Activated T-helper 2 cell treated with anti-CD3 and anti-CD28 coated beads, Interferon-gamma antibody, Interleukin-2, Interleukin-4, amounts not matched to agents 10 μg/mL and 5 μg/mL and 100 μg/mL, durations not matched to agents 14 hours and 24 hours and 36 hours (primary cell): ENCODE measurements around the gene TAF4. TPM values are rescaled to one million over a fixed set of nuclear protein-coding genes. Genes with fewer than 3 reads are reported as not detected.
"Not testable (repeated sequence)": the region's sequence is repeated elsewhere in the genome, so short reads cannot be mapped to it uniquely, and the experiment has no call there.

ENCODE experiments used
- DNase-seq: peaks from one replicate; pipeline ENCODE4 v3.0.0; 2021; ENCODE audit warnings: low spot score
- H3K27ac Mint-ChIP-seq: one replicate; pipeline ENCODE4 v1.8.0; 2021; ENCODE audit warnings: mixed read lengths
- H3K27me3 Mint-ChIP-seq: one replicate; pipeline ENCODE4 v1.8.0; 2021; ENCODE audit warnings: low read depth, mixed read lengths
- H3K36me3 Mint-ChIP-seq: one replicate; pipeline ENCODE4 v1.8.0; 2021; ENCODE audit warnings: low read depth, mixed read lengths
- H3K4me1 Mint-ChIP-seq: one replicate; pipeline ENCODE4 v1.8.0; 2021; ENCODE audit warnings: low read depth, mixed read lengths
- H3K4me3 Mint-ChIP-seq: one replicate; pipeline ENCODE4 v1.8.0; 2021; ENCODE audit warnings: low read depth, mild to moderate bottlenecking, moderate library complexity, mixed read lengths
- H3K9me3 Mint-ChIP-seq: one replicate; pipeline ENCODE4 v1.8.0; 2021; ENCODE audit warnings: mixed read lengths
- intact Hi-C: fragments of 100-400 bp; cut with micrococcal nuclease; formaldehyde crosslinking; loops from one replicate; pipeline ENCODE4 v1.15.1; 2023
- total RNA-seq: library from RNA; stranded (reverse); gene quantifications from 2 replicates; pipeline ENCODE4 v1.2.3, GENCODE V29; 2022

TAF4 gene
- total RNA-seq, 1 donor from 2014 or later = 26.9 TPM

DNA sequence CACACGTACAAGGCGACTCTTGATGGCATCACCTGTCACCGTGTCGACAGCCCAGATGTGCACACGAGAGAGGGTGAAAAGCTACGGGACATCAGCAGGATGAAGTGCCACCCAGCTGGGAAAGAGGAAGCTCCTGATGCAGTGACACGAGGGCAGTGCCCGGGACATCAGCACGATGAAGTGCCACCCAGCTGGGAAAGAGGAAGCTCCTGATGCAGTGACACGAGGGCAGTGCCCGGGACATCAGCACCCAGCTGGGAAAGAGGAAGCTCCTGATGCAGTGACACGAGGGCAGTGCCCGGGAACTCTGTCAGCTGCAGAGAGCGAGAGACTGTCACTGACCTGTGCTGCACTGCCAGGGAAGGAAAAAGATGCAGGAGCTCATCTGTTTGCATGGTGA is 81.2 kb downstream of the TAF4 start:
- Mint-ChIP-seq H3K36me3 (peaks cover 78% of the 10 kb centered on the region), H3K9me3 (peaks cover 17% of the 10 kb centered on the region)
- intact Hi-C loops, H3K27ac Mint-ChIP-seq, H3K4me1 Mint-ChIP-seq, DNase-seq, H3K4me3 Mint-ChIP-seq, H3K27me3 Mint-ChIP-seq: not testable (repeated sequence)

GRCh38 chr20:61983965-61984364 is 81.7 kb downstream of the TAF4 start:
- intact Hi-C loops = no loop called here
- no peak overlapping the region for H3K4me3 Mint-ChIP-seq
- no peak overlapping the region for H3K27ac Mint-ChIP-seq
- H3K36me3 Mint-ChIP-seq = peaks cover 74% of the 10 kb centered on the region
- no peaks in the 10 kb centered on the region for H3K27me3 Mint-ChIP-seq
- H3K9me3 Mint-ChIP-seq = peaks cover 17% of the 10 kb centered on the region
- no peak for DNase-seq
- H3K4me1 Mint-ChIP-seq = peaks cover 9% of the 10 kb centered on the region

- H3K4me1 Mint-ChIP-seq = peaks cover 9% of the 10 kb centered on the region
- no peaks in the 10 kb centered on the region for H3K27me3 Mint-ChIP-seq
- H3K4me3 Mint-ChIP-seq = no peak overlapping the region
- intact Hi-C loops = no loop called here
- no peak for DNase-seq
- H3K9me3 Mint-ChIP-seq = peaks cover 17% of the 10 kb centered on the region
- peaks cover 69% of the 10 kb centered on the region for H3K36me3 Mint-ChIP-seq
- no peak overlapping the region for H3K27ac Mint-ChIP-seq
These were observed 82.7 kb downstream of the TAF4 start for GRCh38 chr20:61982951-61983315.

GRCh38 chr20:61982191-61982950 is 83.3 kb downstream of the TAF4 start:
- DNase-seq = no peak
- H3K4me3 Mint-ChIP-seq = no peak overlapping the region
- H3K4me1 Mint-ChIP-seq = peaks cover 9% of the 10 kb centered on the region
- H3K9me3 Mint-ChIP-seq = peaks cover 17% of the 10 kb centered on the region
- H3K27me3 Mint-ChIP-seq = no peaks in the 10 kb centered on the region
- intact Hi-C loops = no loop called here
- H3K36me3 Mint-ChIP-seq = peaks cover 63% of the 10 kb centered on the region
- peak overlapping the region; percentile 31 for H3K27ac Mint-ChIP-seq

GRCh38 chr20:61981691-61982090 is 84.0 kb downstream of the TAF4 start:
- intact Hi-C loops, H3K27ac Mint-ChIP-seq, DNase-seq, H3K4me3 Mint-ChIP-seq, H3K4me1 Mint-ChIP-seq, H3K27me3 Mint-ChIP-seq: not testable (repeated sequence)
- Mint-ChIP-seq H3K9me3 (peaks cover 12% of the 10 kb centered on the region), H3K36me3 (peaks cover 56% of the 10 kb centered on the region)

GRCh38 chr20:61980647-61981583 is 84.8 kb downstream of the TAF4 start:
- Mint-ChIP-seq H3K4me3 (no peak overlapping the region), H3K27me3 (no peaks in the 10 kb centered on the region), H3K4me1 (peaks cover 9% of the 10 kb centered on the region), H3K27ac (no peak overlapping the region), H3K36me3 (peaks cover 55% of the 10 kb centered on the region), H3K9me3 (peaks cover 12% of the 10 kb centered on the region)
- DNase-seq = no peak
- intact Hi-C loops = no loop called here

- intact Hi-C loops = no loop called here
These were observed 85.7 kb downstream of the TAF4 start for GRCh38 chr20:61979701-61980635.

GRCh38 chr20:61979090-61979489 is 86.6 kb downstream of the TAF4 start:
- Mint-ChIP-seq H3K36me3 (peaks cover 47% of the 10 kb centered on the region), H3K27ac (no peak overlapping the region), H3K9me3 (peaks cover 12% of the 10 kb centered on the region), H3K4me1 (peaks cover 9% of the 10 kb centered on the region), H3K27me3 (no peaks in the 10 kb centered on the region), H3K4me3 (no peak overlapping the region)
- intact Hi-C loops = no loop called here
- DNase-seq = no peak

More at GRCh38 chr20:61979701-61980635, 85.7 kb downstream of the TAF4 start:
- H3K27me3 Mint-ChIP-seq = no peaks in the 10 kb centered on the region
- peaks cover 12% of the 10 kb centered on the region for H3K9me3 Mint-ChIP-seq
- peaks cover 9% of the 10 kb centered on the region for H3K4me1 Mint-ChIP-seq
- H3K36me3 Mint-ChIP-seq = peaks cover 53% of the 10 kb centered on the region
- no peak for DNase-seq
- no peak overlapping the region for H3K4me3 Mint-ChIP-seq
- no peak overlapping the region for H3K27ac Mint-ChIP-seq

DNA sequence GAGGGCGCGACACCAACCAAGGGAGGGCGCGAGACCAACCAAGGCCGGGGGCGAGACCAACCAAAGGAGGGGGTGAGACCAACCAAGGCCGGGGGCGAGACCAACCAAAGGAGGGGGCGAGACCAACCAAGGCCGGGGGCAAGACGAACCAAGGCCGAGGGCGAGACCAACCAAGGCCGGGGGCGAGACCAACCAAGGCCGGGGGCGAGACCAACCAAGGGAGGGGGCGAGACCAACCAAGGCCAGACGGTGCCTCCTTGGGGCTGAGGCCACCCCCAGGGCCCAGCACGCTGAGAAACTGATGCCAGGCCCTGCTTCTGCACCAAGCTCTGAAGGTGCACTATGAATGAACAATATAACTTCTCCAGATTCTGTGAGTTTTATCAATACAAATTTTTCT is 87.2 kb downstream of the TAF4 start:
- intact Hi-C loops = no loop called here
- Mint-ChIP-seq H3K27me3 (no peaks in the 10 kb centered on the region), H3K36me3 (peaks cover 45% of the 10 kb centered on the region)

DNA sequence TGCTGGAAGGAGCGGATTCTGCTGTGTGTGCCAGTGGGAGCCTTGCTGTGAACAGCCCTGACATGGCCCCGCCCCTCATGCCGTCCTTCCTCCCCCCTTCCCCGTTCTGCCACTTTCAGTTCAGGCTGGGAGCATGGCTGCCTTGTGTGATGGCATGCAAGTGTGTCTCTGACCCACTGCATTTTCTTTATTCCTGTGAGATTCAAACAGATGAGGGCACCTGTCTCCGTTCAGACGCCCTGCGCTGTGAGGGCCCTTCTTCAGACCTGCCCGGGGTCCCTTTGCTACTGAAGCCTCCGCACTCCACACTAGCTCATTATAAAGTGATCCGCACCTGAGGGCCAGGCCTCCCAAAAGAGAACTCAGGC is 88.3 kb downstream of the TAF4 start:
- Mint-ChIP-seq H3K9me3 (peaks cover 12% of the 10 kb centered on the region), H3K27ac (no peak overlapping the region), H3K27me3 (no peaks in the 10 kb centered on the region), H3K36me3 (peaks cover 46% of the 10 kb centered on the region), H3K4me3 (no peak overlapping the region), H3K4me1 (peaks cover 9% of the 10 kb centered on the region)
- no peak for DNase-seq
- intact Hi-C loops = no loop called here

More for the DNA sequence above, 87.2 kb downstream of the TAF4 start:
- H3K4me1 Mint-ChIP-seq = peaks cover 9% of the 10 kb centered on the region
- DNase-seq = no peak
- H3K27ac Mint-ChIP-seq = no peak overlapping the region
- H3K4me3 Mint-ChIP-seq = no peak overlapping the region
- H3K9me3 Mint-ChIP-seq = peaks cover 12% of the 10 kb centered on the region

DNA sequence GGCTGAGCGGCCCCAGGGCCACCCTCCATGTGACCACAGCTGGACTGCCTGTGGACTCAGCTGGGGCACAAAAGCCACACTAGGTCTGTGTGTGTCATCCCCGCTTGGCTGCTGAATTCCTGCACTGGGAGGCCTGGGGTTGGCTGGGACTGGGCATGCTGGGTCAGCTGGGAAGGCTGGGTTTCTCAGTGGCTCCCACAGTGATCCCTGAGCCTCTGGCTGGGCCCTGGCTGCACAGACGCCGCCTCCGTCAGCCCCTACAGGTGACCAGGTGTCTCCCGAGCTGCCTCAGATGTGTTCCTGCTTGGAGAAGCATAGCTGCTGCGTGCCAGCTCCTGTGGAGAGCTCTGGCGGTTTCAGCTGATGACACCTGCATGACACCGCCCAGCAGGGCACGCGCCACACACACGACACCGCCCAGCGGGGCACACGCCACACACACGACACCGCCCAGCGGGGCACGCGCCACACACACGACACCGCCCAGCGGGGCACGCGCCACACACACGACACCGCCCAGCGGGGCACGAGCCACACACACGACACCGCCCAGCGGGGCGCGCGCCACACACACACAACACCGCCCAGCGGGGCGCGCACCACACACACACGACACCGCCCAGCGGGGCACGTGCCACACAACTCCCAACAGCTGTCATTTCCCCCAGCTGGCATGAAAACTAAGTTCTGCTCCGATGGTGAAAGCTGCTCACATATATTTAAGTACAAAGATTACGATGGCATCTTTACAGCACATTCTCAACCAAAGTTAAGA is 88.8 kb downstream of the TAF4 start:
- H3K27ac Mint-ChIP-seq = no peak overlapping the region
- H3K9me3 Mint-ChIP-seq = peaks cover 7% of the 10 kb centered on the region
- peaks cover 4% of the 10 kb centered on the region for H3K4me1 Mint-ChIP-seq
- peaks cover 41% of the 10 kb centered on the region for H3K36me3 Mint-ChIP-seq
- no peak for DNase-seq
- no peak overlapping the region for H3K4me3 Mint-ChIP-seq
- H3K27me3 Mint-ChIP-seq = no peaks in the 10 kb centered on the region
- intact Hi-C loops = no loop called here

GRCh38 chr20:61976263-61976643 is 89.4 kb downstream of the TAF4 start:
- Mint-ChIP-seq H3K9me3 (peaks cover 3% of the 10 kb centered on the region), H3K4me1 (peaks cover 2% of the 10 kb centered on the region), H3K36me3 (peaks cover 36% of the 10 kb centered on the region), H3K27me3 (no peaks in the 10 kb centered on the region), H3K4me3 (no peak overlapping the region), H3K27ac (no peak overlapping the region)
- no peak for DNase-seq
- intact Hi-C loops = no loop called here
